NCI-H446 (cell line): Measurements from ENCODE around the gene MPC1.
"Not testable (repeated sequence)": the region's sequence is repeated elsewhere in the genome, so short reads cannot be mapped to it uniquely, and the experiment has no call there.

Source experiments
- DNase-seq, 2 experiments: peaks; one replicate each; lab custom pipeline; 2025; lab: John Stamatoyannopoulos, UW

Gene MPC1

GRCh38 chr6:166406197-166406596 is 23.5 kb upstream of the MPC1 start:
- DNase-seq, result no peak

GRCh38 chr6:166405386-166405785 is 22.6 kb upstream of the MPC1 start:
- no peak for DNase-seq

- no peak for DNase-seq
Measured at GRCh38 chr6:166402582-166403277, 20.0 kb upstream of the MPC1 start.

GRCh38 chr6:166400649-166401250 is 18.0 kb upstream of the MPC1 start:
- DNase-seq, result peak; percentile 4 to 43

- no peak for DNase-seq
Measured at GRCh38 chr6:166400181-166400580, 17.4 kb upstream of the MPC1 start.

GRCh38 chr6:166398348-166398747 is 15.6 kb upstream of the MPC1 start:
- DNase-seq, result no peak

- DNase-seq, result no peak
Measured at GRCh38 chr6:166397849-166398248, 15.1 kb upstream of the MPC1 start.

GRCh38 chr6:166395778-166396177 is 13.0 kb upstream of the MPC1 start:
- no peak for DNase-seq

- DNase-seq, result no peak
Measured at GRCh38 chr6:166395351-166395750, 12.6 kb upstream of the MPC1 start.

- DNase-seq, result no peak
Measured at GRCh38 chr6:166394036-166394892, 11.5 kb upstream of the MPC1 start.

GRCh38 chr6:166393535-166393823 is 10.7 kb upstream of the MPC1 start:
- DNase-seq, result no peak

GRCh38 chr6:166392755-166393534 is 10.2 kb upstream of the MPC1 start:
- DNase-seq, result not testable (repeated sequence)

- no peak for DNase-seq
Measured at GRCh38 chr6:166389119-166389518, 6.4 kb upstream of the MPC1 start.

GRCh38 chr6:166388290-166389004 is 5.7 kb upstream of the MPC1 start:
- DNase-seq, result no peak

GRCh38 chr6:166387642-166388289 is 5.0 kb upstream of the MPC1 start:
- no peak for DNase-seq

GRCh38 chr6:166387098-166387497 is 4.4 kb upstream of the MPC1 start:
- not testable (repeated sequence) for DNase-seq

GRCh38 chr6:166386111-166386510 is 3.4 kb upstream of the MPC1 start:
- no peak for DNase-seq

GRCh38 chr6:166383802-166384363 is 1.1 kb upstream of the MPC1 start:
- DNase-seq, result not testable (repeated sequence)

GRCh38 chr6:166382500-166382932 is 224 bp downstream of the MPC1 start:
- DNase-seq, result no peak

GRCh38 chr6:166381733-166382499 is 824 bp downstream of the MPC1 start:
- peak in 1 of 2 experiments; percentile 2 for DNase-seq
